HG02678 (cell line): Measurements from ENCODE around the gene ERGIC1.

ENCODE experiments used
- ATAC-seq: cut with Tn5 transposase; IDR thresholded peaks from one replicate; pipeline ENCODE4 v1.9.1; 2021; ENCODE audit warnings: mild to moderate bottlenecking, moderate library complexity; ENCODE audit not compliant: unreplicated experiment

The ERGIC1 gene

DNA sequence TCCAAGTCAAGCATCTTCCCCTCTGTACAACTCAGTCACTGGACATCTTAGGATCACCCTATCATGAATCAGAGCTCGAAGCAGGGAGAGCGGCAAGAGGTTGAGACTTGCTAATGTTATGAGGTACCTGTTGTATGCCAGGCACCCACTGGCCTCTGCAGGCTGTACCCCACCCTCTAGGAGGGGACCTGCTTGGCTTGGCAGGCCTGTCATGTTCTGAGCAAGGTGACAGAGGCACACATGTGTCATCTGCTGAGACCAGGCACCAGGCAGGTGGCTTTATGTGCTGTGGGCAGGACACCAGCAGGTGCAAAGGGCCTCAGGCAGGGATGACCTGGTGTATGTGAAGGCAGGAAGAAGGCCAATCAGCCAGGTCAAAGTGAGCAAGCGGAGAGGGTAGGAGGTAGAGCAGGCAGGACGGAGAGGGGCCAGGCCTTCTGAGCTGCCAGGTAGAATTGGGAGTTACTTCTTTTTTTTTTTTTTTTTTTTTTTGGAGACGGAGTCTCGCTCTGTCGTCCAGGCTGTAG is 64.9 kb downstream of the ERGIC1 start:
- no peak for ATAC-seq

DNA sequence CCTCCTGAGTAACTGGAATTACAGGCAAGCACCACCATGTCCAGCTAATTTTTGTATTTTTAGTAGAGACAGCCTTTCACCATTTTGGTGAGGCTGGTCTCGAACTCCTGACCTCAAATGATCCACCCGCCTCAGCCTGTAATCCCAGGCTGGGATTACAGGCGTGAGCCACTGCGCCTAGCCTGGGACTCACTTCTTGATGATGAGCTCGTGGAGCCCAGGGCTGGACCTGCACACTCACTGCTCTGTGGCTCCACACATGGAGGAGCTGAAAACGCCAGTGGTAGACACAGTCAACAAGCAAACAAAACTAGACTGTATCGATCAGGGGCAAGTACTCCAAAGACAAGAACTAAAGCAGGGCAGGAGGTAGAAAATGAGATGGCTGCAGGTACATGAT is 65.4 kb downstream of the ERGIC1 start:
- no peak for ATAC-seq

DNA sequence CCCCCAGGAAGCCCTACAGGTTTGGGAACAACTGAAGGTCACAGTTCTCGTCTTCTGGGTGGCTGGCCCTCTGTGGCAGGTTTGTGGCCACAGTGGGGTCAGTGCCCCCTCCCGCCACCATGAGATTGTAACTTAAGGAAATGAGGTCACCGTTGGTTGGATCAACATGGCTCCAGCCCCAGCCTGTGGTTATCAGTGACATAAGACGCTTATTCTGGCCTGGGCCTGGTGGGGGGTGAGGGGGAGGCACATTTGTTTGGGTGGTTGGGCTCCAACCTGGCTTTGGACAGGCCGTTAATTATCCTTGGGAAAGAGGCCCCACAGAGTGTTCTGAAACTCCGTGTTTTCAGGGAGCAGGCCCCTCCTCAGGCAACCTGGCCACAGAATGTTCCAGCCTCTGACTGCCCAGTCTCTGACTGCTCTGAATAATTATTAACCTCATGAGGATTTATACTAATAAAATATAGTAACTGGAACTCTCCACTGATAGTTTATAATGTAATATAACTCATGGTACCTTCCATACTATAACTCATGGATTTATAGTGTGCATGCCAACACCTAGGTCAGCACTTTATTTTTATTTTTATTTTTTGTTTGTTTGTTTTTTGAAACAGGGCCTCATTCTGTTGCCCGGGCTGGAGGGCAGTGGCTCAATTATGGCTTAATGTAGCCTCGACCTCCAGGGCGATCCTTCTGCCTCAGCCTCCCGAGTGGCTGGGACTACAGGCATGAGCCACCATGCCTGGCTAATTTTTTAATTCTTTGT is 67.1 kb downstream of the ERGIC1 start:
- no peak for ATAC-seq

DNA sequence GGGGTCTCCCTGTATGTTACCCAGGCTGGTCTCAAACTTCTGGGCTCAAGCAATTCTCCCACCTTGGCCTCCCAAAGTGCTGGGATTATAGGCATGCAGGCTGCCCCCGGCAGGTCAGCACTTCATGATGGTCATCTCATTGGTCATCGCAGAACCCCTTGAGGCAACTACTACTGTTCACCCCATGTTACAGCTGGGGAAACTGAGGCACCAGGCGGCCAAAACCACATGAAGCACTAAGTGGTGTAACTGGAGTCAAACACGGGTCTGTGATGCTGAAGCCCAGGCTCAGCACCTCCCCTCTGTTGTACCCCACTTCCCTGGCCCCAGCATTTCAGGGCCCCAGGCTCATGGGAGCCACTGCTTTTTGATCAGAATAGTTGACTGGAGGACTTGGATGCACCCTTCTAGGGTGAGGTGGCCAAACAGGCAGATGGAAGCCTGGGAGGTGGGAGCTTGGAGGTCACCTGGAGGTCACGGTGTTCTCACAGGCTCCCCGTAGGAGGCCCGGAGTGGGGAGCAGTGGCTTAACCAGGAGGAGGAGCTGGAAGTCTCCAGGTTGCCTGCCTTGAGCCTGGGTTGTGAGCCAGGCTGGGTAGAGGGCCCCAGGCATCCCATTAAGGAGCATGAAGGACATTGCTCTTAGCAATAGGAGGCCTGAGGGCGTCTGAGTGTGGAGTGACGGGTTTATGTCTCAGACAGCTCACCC is 67.9 kb downstream of the ERGIC1 start:
- ATAC-seq: no peak

DNA sequence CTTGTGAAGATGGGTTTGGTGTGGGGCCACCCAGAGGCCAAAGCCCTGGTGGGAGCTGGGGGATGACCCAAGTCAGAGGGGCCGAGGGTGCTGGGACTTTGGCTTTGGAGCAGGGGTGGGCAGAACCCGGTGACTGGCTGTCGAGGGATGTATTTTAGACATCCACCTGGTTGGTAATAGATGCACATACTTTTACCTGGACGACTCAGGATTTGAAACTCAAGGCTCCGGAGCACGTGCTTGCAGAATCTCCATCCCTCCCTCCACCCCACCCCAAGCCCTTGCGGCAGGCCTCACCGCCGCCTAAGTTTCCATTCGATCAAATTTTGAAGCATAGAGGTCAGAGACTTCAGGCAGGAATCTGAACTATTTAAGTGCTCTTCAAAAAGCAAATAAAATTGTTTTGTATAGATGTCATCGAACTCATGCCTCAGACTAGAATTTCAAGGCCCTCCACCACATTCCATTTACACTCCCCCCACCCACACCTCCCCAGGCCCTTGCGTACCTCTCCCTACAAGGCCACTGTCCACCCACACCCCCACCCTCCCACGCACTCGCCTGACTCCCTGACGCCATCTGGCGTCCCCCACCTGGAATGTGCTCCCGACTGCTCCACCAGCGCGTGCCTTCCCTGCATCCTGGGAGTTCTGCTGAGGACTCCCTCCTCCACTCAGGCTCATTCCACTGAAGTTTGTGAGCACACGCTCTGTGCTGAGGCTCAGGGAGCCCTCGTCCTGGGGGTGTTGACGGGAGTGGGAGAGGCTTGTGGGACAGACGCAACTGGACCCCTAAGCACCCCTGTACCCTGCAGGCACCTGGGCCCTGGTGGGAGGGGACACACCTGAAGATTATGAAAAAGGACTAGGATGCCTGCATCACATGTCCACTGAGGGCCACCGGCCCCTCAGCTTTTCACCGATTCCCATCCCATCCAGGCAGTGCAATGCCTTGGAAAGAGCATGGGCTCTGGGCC is 68.7 kb downstream of the ERGIC1 start:
- ATAC-seq: no peak

DNA sequence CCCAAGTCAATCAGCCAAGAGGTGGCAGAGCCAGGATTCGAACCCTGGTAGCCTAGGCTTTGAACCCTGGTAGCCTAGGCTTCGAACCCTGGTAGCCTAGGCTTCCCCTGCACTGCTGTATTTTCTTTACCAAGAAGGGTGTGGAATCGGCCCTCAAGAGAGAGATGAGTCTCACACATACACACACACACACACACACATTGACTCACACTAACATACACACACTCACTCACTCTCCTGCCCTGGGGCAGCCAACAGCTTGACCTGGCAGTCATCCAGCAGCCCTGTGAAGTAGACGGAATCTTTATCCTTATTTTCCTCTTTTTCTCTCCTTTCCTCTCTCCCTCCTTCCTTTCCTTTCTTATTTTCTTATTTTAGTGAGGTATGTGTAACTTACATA is 69.7 kb downstream of the ERGIC1 start:
- no peak for ATAC-seq

DNA sequence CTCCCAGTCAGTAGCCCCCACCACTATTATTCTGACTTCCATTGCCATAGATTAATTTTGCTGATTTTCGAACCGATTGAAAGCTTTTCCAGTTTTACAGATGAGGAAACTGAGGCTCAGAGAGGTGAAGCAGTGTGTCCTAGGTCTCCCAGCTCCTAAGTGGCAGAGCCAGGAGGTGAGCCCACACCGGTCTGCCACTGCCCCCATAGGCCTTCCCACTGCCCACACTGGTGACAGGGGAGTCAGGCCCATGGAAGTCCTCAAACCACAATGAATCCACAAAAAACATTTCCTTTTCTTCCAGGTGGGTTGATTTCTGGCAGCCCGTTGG is 70.2 kb downstream of the ERGIC1 start:
- ATAC-seq: no peak

DNA sequence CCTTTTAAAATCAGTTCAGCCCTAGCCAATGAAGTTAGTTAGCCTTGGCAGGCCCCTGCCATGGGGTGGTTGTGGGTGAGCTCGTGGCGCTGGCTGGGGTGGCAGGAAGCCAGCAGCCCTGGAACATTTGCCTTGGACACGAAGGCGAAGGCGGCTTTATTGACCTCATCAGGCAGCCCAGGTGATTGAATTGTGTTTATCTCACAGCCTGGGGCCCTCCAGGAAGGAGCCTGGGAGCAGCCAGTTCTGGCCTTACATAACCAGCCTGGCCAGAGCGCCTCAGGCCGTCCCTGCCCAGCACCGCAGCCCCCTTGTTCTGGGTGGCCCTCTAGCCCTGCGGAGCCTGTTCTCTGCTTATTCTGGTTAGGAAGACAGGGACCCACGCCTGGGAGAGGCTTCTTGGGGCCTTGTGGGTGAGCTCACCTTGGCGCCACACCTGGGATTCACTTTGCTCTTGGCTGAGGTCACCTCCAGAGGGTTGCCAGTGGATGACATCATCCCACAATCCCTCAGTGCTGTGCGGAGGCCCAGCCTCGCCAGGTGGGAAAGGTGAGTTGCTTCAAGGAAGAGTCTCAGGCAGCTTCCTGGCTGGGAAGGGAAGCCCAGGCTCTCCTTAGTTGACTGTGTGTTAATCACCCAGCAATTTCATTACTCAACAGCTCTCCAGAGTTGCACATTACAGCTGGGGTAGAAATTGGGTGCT is 70.7 kb downstream of the ERGIC1 start:
- no peak for ATAC-seq

DNA sequence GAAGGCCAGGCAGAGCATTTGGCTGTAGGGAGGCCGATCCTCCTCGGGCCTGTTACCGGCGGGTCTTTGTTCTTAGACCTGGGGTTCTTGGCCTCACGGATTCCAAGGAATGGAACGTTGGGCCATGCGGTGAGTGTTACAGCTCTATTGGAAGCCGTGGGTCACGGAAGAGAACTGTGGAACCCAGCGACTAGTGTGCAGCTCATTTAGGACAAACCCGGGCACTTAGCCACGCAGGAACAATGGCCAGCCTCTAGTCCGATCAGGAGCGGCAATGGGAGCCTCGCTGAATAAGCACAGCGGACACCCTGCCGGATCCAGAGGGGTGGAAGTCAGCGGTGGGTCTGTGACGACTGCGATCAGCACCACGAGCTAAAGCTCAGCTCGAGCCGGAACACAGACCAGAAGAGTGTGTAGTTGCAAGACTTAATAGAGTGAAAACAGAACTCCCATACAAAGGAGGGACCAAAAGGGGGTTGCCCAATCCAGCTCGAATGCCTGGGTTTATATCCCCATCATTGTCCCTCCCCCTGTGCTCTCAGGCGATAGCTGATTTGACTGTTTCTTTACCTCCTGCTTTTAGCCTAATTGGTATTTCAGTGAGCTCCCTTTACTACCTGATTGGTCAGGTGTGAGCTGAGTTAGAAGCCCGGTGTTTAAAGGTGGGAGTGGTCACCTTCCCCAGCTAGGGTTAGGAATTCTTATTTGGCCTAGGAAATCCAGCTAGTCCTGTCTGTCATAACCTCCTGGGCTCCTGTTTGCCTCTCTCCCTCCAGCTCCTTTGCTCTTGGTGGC is 71.5 kb downstream of the ERGIC1 start:
- ATAC-seq: no peak

DNA sequence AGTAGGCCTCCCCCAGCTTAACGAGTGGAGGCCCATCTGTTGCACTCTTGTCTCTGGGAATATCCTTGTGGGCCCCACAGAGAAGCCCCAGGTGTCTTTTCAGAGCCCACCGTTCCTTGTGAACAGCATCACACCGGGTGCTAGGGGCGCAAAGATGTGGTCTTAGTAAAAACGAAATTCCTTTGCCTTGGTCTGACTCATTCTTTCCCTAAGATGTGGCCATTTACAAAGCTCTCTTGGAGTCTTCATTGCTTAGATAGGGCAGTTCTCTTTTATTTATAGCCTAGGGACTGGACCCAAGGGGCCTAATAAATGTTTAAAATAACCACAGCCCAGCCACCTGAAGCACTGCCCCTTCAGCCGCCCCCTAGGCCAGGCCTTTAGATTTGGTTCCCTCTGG is 72.4 kb downstream of the ERGIC1 start:
- peak; percentile 63 for ATAC-seq

DNA sequence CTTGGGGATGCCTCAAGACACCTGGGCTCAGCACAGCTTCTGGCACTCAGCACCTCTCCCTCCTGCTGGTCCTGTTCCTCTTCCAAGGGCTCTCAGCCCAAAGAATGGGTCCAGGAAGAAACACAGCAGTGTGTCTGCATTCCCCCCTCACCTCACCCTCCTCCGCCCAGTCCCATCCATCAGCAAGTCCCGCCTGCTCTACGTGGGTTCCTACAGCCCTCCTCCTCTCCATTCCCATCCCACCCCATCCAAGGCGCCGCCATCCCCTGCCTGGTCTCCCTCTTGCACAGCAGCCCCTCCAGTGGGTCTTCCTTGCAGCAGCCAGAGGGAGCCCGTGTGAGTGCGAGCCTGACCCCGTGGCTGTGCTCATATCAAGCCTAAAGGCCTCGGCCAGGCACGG is 72.8 kb downstream of the ERGIC1 start:
- ATAC-seq: no peak

DNA sequence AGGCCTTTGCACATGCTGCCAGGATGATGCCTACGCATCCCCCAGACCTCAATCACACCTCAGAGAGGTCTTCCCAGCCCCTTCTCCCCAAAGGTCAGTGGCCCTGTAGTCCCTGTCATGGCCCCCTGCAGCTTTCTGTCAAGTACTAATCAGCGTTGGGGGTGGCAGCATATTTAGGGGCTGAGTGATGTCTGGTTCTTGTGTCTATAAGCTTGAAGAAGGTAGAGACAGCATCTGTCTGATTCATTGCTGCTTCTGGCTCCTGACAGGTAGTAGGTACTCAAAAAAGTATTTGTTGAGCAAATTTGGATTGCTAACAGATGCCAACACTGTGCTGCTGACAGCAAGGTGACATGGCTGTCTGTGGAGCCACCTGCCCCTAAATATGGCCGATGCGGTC is 73.6 kb downstream of the ERGIC1 start:
- no peak for ATAC-seq

DNA sequence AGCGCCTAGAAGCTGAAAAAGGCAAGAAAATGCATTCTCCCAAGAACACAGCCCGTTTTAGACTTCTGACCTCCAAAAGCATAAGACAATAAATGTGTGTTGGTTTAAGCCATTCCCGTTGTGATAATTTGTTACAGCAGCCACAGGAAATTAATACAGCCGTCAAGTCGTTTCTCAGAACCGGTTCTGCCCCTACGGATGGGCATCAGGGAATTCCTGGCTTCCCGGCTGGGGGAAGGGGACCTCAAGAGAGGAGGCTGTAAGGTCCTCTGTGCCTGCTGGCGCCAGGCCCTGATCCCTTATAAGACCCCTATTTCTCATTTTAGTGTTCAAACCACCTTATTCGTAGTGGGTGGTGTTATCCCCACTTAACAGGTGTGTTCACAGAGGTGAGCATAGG is 74.6 kb downstream of the ERGIC1 start:
- ATAC-seq: no peak

DNA sequence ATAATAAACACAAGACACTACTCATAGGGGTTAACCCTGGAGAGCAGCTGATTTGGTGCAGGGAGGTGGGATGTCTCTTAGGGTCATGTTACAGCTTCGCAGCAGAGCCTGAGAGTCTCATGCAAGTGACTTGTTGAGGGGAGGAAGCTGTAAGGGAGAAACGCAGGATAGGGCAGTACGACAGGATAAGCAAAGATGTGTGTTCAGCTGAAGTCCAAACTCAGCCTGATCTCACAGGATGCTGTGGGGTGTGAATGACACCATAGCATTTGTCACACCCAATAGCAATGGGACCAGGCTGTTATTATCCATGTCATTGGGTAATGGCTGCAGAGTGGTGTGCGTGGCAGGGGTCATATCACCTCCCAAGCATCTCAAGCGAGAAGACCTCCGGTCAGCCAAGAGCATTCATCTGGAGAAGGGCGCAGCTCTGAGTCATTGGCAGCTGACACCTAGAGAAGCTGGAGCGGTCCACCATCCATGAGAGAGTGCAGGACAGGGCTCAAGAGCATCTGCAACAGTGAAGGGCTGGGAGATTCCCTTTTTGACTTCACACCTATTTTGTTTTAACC is 76.0 kb downstream of the ERGIC1 start:
- no peak for ATAC-seq

DNA sequence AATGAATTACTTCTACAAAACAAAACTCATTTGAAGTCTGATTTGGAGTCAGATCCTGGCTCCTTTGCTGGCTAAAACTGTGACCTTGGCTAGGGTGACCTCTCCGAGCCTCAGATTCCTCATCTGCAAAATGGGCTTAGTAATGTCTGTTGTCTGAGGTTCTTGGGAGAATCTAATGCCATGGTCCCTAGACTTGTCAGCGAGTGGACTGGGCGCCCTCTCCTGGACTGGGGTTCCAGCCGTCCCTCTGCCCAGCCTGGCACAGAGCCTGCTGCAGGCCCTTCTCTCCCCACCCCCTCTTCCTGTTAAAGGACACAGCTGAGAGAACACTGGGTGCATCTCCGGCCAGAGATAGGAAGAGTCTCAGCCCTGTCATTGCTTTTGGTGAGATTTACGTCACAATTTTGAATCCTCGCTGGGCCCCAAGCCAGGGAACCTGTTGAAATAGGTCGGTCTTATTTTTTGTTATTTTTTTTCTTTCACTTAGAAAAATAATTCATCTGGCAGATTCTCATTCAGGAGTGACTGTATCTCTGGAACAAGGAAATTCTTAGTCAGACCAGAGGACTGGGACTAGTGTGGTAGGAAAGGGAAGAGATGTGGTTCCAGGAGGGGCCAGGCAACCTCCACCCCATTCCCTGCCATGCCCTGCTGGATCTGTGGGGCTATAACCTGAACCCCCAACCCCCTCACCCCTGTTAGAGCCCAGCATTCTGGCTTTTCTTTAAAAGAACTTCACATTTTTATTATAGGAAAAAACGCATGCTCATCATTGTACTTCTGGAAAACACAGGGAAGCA is 77.0 kb downstream of the ERGIC1 start:
- ATAC-seq: no peak

DNA sequence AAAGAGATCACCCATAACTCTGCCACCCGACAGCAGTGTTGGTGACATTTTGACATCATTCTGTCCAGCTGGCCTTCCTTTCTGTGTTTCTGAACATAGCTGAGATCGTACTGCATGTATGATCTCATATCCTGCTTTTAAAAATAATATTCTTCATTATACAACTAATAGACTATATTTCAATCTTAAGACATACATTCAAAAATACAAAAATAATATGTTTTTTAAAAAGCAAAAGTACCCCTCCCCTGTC is 77.5 kb downstream of the ERGIC1 start:
- no peak for ATAC-seq

DNA sequence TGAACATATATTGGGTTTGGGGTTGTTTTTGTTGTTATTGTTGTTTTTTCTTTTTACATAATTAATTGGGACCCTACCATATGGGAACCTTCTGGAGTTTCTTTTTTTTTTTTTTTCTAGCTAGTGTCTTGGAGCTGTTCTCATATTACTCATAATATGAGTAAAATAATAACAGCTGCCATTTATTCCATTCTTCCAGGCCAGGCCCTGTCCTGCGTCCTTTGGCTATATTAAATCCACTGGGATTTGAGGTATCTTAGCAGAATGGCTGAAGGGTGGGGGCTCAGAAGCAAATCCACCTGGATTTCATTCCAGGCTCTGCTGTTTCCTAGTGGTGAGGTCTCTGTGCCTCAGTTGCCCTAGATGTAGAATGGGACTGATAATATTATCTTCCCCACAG is 77.9 kb downstream of the ERGIC1 start:
- no peak for ATAC-seq

DNA sequence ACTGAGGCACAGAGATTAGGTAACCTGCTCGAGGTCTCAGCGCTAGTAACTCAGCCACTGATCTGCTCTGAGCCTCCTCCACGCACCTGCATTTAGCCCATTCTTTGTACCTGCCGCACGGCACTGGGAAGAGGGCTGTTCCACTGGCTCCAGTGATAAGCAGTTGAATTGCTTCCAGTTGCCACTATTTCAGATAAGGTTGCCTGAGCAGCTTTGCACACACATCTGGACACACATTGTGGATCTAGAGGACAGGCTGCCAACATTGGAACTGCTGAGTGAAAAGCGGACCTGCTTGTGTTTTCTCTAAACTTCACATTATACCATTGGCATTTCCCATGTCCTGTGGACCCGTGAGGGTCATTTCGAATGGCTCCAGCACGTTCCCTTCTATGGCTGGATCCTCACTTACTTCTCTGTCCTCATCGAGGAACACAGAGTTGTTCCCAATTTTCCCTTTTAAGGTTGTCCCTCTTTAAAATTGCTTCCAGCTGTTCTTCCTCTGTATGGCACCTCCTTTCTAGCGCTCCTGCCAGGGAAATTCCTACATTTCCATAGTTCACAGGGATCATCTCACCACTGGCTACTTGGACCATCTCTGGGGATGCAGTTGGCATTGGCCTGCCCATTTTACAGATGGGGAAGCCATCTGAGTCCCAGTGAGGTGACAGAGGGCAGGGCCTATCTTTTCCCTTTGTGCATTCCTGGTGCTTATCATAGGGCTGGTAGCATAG is 79.2 kb downstream of the ERGIC1 start:
- no peak for ATAC-seq
